ENCODE measurements around the gene HOXB3.

HOXB3 gene

DNA sequence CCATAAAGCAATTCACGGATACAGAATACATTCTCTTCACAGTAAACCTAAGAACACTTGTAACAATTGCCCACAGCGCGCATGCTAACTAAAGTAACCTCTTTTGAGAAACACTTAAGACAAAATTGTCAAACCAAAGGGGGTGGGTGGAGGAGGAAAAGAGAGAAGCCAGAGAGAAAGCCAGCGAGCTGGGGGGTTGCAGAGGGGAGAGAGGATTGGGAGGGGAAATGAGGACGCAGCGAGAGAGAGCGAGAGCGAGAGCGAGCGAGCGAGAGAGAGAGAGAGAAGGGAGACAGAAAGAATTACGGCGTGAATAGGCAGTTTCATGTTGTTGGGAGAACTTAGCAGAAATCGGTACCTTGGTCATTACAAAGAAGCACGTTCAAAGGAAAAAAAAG lies 22.4 kb upstream of the HOXB3 start:
- no peak for DNase-seq (ENCODE audit: low read depth)

GRCh38 chr17:48611681-48612455 lies 21.8 kb upstream of the HOXB3 start:
- DNase-seq (ENCODE audit: low read depth): no peak

GRCh38 chr17:48611213-48611612 lies 21.2 kb upstream of the HOXB3 start:
- no peak for DNase-seq (ENCODE audit: low read depth)

DNA sequence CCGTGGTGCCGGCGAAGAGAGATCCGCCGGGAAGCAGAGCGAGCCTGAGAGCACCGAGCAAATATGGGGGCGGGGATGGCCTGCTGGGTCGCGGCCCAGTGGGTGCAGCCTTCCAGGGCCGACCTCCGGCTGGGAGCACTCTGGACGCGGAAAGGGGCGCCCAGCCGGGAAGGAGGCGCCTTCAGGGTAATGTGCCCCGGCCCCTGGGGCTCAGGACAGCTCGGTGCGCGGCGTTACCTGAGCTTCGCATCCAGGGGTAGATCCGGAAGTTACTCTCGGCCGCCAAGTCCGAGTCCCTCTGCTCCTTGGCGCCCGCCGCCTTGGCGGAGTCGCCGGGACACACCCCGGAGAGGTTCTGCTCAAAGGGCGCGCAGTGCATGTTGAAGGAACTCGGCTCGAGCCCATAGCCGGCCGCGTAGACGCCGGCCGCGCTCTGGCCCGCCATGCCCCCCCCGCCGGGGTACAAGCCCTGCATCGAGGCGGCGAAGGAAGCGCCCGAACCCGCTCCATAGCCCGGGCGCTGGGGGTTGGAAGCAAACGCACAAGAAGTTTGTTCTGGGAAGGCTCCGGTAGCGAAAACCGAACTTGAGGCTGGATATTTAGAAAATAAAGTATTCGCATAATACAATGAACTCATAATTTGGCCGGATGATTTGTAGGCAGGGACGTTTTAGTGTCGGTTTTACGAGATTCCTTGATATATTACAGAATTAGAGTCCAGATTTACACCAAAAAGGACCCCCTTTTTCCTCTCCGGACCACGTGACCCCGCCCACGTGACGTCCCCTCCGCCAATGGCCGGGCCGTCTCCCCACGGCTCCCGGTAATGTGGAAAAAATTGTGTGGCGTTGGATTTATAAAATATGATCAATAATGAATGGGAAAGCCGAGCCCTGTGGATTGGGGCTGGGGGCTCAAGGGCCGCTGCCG lies 20.5 kb upstream of the HOXB3 start, which contains the start of gene HOXB7:
Gene HOXB7, minus strand, starts transcription at position 736 of the 930 bp plus-strand sequence. Its CDS starts 99 bp downstream, at position 637.
- DNase-seq (ENCODE audit: low read depth): no peak

- DNase-seq (ENCODE audit: low read depth): no peak
Observed at GRCh38 chr17:48609759-48610281, 19.8 kb upstream of the HOXB3 start.

DNA sequence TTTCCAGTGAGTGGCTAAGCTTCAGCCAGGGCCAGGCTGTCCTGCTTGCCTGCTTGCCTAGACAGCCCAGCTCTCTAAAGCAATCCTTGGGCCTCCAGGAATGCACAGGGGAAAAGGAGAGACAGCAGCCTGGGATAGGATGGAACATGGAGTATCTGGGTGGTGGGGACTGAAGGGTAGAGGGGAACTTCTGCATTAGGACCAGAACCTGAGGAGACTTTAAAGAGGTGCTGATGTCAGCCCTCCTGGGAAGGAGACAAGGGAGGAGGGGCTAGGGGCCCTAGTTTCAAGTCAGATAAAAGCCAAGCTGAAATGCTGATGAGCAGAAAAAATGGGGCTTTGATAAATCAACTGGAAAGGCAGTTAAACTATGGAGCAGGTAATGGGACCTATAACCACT lies 19.0 kb upstream of the HOXB3 start:
- no peak for DNase-seq (ENCODE audit: low read depth)

DNA sequence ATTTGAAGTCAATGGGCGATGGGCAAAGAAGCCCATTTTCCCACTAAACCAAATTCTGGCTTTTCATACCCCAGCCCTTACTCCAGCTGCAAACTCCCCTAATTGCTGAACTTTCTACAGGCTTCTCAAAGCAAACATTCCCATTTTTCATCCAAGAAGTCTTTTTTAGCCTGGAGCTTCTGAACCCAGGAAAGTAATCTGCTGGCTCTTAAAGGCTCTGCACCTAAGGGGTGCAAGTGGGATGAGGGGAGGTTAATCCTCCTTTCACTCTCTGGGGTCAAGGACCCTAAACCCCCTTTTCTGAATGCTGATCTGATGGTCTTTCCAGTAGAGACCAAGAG lies 18.4 kb upstream of the HOXB3 start:
- no peak for DNase-seq (ENCODE audit: low read depth)

- no peak for DNase-seq (ENCODE audit: low read depth)
Observed at GRCh38 chr17:48606892-48607614, 17.0 kb upstream of the HOXB3 start.

- no peak for DNase-seq (ENCODE audit: low read depth)
Observed at GRCh38 chr17:48605991-48606891, 16.2 kb upstream of the HOXB3 start.

DNA sequence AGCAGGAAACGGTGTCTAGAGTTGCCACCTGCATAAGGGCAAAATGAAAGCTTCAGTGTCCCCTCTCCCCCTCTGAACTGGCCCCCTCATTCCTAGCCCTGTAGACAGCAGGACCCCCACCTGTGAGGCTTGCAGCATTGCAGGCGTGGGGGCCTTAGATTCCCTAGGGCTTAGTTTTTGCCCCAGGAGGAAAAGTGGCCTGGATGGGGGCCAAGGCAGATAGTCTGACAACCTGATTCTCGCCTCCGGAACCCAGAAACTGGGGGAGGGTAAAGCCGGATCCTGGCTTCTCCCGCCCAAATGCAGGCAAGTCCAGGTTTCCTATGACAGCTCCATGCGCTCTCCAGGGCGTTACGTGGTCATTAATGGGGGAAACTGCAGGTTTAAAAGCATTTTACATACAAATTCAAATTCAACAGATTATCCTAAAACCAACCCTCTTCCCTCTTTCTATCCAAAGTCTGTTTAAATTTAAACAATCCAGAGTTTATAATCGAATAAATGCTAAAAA lies 15.4 kb upstream of the HOXB3 start:
- DNase-seq (ENCODE audit: low read depth): no peak

GRCh38 chr17:48604770-48605329 lies 14.8 kb upstream of the HOXB3 start, which contains the start of gene HOXB6:
Gene HOXB6 (minus strand): TSS chr17:48604986. CDS start chr17:48598150, 6,836 bp downstream.
- no peak for DNase-seq (ENCODE audit: low read depth)

DNA sequence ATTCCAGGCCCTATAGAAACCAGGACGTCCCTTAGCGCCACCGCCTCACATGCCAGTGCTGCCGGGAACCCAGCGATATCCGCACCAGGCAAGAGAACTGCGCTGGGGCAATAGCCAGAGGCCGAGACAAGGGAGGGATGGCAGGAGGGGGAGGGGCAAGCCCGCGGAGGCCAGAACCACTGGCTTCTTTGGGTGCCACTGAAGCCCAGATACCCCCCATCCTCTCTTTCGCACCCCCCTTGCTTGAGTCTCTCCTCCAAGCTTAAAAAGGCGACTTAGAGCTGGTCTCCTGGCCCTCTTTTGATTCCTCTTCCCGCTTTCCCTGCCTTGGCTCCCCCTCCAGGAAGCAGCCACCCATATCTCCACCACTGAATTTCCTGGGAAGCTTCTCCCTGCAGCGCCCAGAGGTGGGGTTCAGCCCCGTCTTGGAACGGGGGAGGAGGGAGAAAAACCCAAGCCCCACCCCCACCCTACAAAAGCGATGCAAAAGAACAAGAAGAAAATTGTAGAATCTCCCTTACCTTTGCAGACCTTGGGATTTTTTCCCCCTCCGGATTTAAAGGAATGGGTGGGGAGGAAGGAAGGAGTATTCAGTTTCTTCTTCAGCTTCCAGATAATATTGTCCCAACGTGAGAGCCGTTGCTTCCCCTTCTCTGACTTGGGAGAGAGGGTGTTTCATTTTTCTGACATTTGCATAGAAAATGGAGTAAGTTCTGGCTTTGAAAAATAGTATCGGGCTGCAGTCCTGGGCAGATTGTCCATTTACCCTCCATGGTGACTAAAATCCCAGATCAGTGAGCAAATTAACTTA lies 14.1 kb upstream of the HOXB3 start:
- no peak for DNase-seq (ENCODE audit: low read depth)

- no peak for DNase-seq (ENCODE audit: low read depth)
Observed at GRCh38 chr17:48601539-48602425, 11.7 kb upstream of the HOXB3 start.

GRCh38 chr17:48601207-48601538 lies 11.1 kb upstream of the HOXB3 start:
- no peak for DNase-seq (ENCODE audit: low read depth)

DNA sequence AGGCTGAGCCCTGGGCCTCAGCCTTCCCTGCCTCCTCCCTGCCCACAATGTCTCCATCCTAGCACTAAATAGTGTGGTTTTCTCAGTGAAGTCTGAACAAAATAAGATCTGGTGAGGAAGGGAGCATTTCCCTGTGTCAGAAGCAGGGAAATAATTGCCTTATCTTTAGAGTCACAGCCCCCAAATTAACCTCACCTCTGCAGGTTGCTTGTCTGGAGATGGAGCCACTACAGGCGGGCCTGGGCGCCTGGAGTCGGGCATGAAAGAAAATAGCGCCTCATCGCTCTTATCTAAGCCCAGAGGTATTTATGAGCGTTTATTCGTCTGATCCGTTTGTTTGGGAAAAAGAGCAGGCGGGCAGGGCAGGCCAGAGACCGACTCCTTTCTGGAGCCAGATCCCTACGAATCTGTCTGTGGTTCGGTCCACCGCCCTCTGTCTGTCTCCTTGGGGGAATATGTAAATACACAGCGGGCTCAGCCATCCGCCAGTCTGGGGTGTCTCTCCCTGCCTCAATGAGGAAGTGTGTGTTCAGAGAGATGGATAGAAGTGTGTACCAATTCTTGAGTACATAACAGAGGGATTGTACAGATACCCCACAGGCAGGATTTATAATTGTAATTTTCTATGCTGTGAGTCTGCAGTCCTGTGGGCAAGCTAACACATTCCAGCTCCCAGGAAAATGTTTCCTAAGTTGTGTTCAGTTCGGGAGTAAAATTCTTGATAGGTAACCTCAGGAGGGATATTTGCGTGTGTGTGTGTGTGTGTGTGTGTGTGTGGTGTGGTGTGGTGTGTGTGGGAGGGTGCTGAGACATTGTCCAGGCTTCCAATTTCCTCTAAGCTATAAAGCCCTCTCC lies 10.4 kb upstream of the HOXB3 start:
- DNase-seq (ENCODE audit: low read depth): no peak

- no peak for DNase-seq (ENCODE audit: low read depth)
Observed at GRCh38 chr17:48599354-48599753, 9.3 kb upstream of the HOXB3 start.

DNA sequence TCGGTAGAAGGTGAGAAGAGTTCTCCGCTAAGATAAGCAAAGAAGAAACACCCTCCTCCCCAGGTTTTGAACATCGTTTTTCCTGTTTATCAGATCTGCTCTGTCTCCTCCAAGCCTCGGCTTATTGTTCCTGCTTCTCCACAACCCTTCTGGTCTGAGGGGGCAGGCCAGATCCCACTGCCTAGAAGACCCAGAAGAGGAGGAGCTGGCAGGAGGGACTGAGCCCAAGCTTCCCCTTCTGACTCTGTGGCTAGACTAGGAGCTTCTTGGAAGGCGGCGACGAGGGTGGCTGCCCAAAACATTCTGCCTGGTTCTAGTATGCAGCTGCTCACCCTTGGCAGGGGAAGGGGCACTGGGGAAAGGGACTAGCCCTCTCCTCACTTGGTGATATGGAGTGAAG lies 8.7 kb upstream of the HOXB3 start:
- no peak for DNase-seq (ENCODE audit: low read depth)
